Myometrial cell (primary cell): ENCODE data around the gene ZNF679. TPM values are rescaled to one million over a fixed set of nuclear protein-coding genes. Genes with fewer than 3 reads are reported as not detected.

Experiments
- total RNA-seq: library from RNA; depleted of rRNA; stranded (reverse); fragments of >200 nt; gene quantifications from 2 replicates; pipeline ENCODE4 v1.2.3, GENCODE V29; 2015

Gene ZNF679
- total RNA-seq = not detected in 2 replicates

GRCh38 chr7:64228174-64228573 lies at the start of gene ZNF679:
ZNF679 (plus strand) TSS chr7:64228474; CDS start chr7:64249118, 20,644 bp downstream.

DNA sequence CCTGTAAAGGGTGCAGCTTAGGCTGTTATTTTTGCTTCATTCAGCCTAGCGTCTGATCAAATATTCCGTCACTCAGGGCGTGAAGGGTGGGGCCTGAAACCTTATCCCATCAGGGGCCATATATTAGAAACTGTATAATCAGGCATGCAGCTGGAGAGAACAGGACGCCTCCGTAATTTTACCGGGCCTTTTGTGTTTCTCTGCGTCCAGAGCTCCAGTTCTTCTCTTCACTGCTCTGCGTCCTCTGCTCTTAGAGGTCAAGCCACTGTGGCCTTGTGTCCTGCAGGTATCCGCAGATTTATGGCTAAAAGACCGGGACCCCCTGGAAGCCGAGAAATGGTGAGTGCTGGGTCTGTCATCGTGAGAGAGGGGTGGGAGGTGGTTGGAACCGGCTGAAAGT lies 21.4 kb upstream of the ZNF679 start, which contains the start of gene ZNF735:
ZNF735 (plus strand) TSS at position 301 of the 400 bp plus-strand sequence; CDS start at position 301, 0 bp downstream.

GRCh38 chr7:64313740-64314491 lies 85.6 kb downstream of the ZNF679 start, which contains the start of gene ZNF736:
ZNF736 (plus strand) TSS chr7:64313961; CDS start chr7:64314151, 190 bp downstream.

Other genes starting within 250 kb of the ZNF679 start
- gene ZNF722, start 229.6 kb upstream of the ZNF679 start, total RNA-seq = not detected in 2 replicates
- gene ZNF727, start 183.0 kb upstream of the ZNF679 start, total RNA-seq = not detected in 2 replicates
- gene ZNF735, start 21.3 kb upstream of the ZNF679 start, total RNA-seq = not detected in 2 replicates
- gene ZNF736, start 85.5 kb downstream of the ZNF679 start, total RNA-seq = 2.7 and 3.2 TPM in 2 replicates